AG04449 (cell line): Measurements from ENCODE around the gene ECPAS.
"Not testable (repeated sequence)": the region's sequence is repeated elsewhere in the genome, so short reads cannot be mapped to it uniquely, and the experiment has no call there.

Experiments
- CTCF ChIA-PET: fragments of 350-600 bp; formaldehyde crosslinking; extraction: SDS; loops from one replicate; lab custom pipeline; 2021; ENCODE audit warnings: antibody characterized with exemption; lab: Yijun Ruan, JAX
- POLR2A ChIA-PET: fragments of 400-600, 350-600 bp; formaldehyde crosslinking; extraction: SDS; loops from one replicate; lab custom pipeline; 2020; ENCODE audit warnings: antibody characterized with exemption, inconsistent platforms; lab: Yijun Ruan, JAX
- DNase-seq: peaks from one replicate; pipeline ENCODE4 v3.0.0-alpha.2; 2010; ENCODE audit warnings: low read depth, low spot score
- H3K4me3 ChIP-seq: 2 replicates; pipeline ENCODE4 v1.5.1; 2011; ENCODE audit warnings: low read depth, mild to moderate bottlenecking, control low read depth, low read length
- CTCF ChIP-seq: IDR thresholded peaks from one replicate; pipeline ENCODE4 v1.5.1; 2011; ENCODE audit warnings: mild to moderate bottlenecking, moderate library complexity, low read length, control low read depth, inconsistent platforms; ENCODE audit not compliant: insufficient read depth; ENCODE audit errors: missing control alignments

ECPAS gene

GRCh38 chr9:111501005-111501562 is 16.9 kb upstream of the ECPAS start:
- ChIA-PET CTCF (interaction anchor here (0.7 kb wide), 1 partner anchor 30 kb away, joined by 3 read pairs; no protein-coding TSS in a partner anchor), POLR2A (no interaction called here)
- H3K4me3 ChIP-seq = no peak overlapping the region
- no peak for TF ChIP-seq CTCF
- no peak for DNase-seq

GRCh38 chr9:111497196-111497595 is 13.0 kb upstream of the ECPAS start:
- POLR2A ChIA-PET, H3K4me3 ChIP-seq, CTCF ChIA-PET, DNase-seq: not testable (repeated sequence)

GRCh38 chr9:111484572-111484894 is 350 bp upstream of the ECPAS start:
- peak overlapping the region; percentile 89 for H3K4me3 ChIP-seq
- ChIA-PET CTCF (no interaction called here), POLR2A (no interaction called here)
- TF ChIP-seq CTCF = no peak
- DNase-seq = no peak

GRCh38 chr9:111483439-111483857 is 735 bp downstream of the ECPAS start:
- no peak for TF ChIP-seq CTCF
- DNase-seq = no peak
- ChIA-PET CTCF (interaction anchor here (0.8 to 1.4 kb wide), 2 partner anchors 12 to 25 kb away, joined by 3 read pairs; no protein-coding TSS in a partner anchor), POLR2A (no interaction called here)
- H3K4me3 ChIP-seq = peak overlapping the region; percentile 89

- TF ChIP-seq CTCF = no peak
- ChIA-PET CTCF (interaction anchor here (0.8 to 1.4 kb wide), 2 partner anchors 12 to 25 kb away, joined by 3 read pairs; no protein-coding TSS in a partner anchor), POLR2A (no interaction called here)
- DNase-seq = no peak
- H3K4me3 ChIP-seq = peak overlapping the region; percentile 89
These were observed 1.3 kb downstream of the ECPAS start for GRCh38 chr9:111482694-111483438.

GRCh38 chr9:111481885-111482636 is 2.1 kb downstream of the ECPAS start:
- ChIA-PET POLR2A (interaction anchor here (0.5 kb wide), 1 partner anchor 18 kb away, joined by 3 read pairs; no protein-coding TSS in a partner anchor), CTCF (interaction anchor here (1.4 kb wide), 1 partner anchor 24 kb away, joined by 3 read pairs; no protein-coding TSS in a partner anchor)
- TF ChIP-seq CTCF = no peak
- H3K4me3 ChIP-seq = peak overlapping the region; percentile 89
- no peak for DNase-seq
